ENCODE data around the gene GSDME. TPM values are rescaled to one million over a fixed set of nuclear protein-coding genes. Genes with fewer than 3 reads are reported as not detected.
A peak's percentile ranks its signal among the peaks of the same experiment; 100 is the strongest.

GSDME gene
- total and polyA plus RNA-seq, 2 of the 4 experiments (the other 2 are of a cell fraction), result 75.2 to 78.7 TPM

DNA sequence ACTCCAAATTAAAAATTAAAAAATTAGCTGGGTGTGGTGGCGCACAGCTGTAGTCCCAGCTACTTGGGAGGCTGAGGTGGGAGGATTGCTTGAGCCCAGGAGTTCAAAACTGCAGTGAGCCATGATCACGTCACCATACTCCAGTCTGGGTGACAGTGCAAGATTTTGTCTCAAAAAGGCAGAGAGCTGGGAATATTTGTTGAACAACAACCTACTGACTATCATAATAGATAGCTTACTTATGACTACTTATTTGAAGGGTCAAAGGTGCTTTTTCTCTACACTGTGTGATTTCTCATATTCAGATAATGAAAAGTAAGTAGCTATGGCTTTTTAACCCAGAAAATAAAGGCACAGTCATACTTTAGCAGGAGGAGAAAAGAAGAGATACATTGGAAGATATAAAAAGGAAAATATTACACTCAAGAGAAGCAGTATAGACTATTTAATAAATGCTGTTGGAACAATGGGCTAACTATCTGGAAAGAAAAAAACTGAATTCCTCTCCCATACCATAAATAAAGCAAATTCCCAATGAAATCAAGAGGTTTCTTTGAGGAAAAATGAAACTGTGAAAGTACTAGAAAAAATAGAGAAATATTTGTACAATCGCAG is 6.7 kb downstream of the GSDME start:
- Histone ChIP-seq H3K4me1 (ENCODE audit: control insufficient read depth, insufficient read depth, low read length) (peaks cover 19% of the 10 kb centered on the region), H3K9me3 (ENCODE audit: control insufficient read depth, insufficient read depth, low read length) (no peaks in the 10 kb centered on the region), H4K91ac (ENCODE audit: insufficient read depth, low read depth, low read length) (no peak overlapping the region), H3K4me2 (ENCODE audit: low read depth, low read length) (no peak overlapping the region), H2BK15ac (ENCODE audit: low read depth, low read length) (no peak overlapping the region), H3K9me1 (ENCODE audit: insufficient read depth, low read length) (peaks cover 24% of the 10 kb centered on the region), H3K36me3 (ENCODE audit: control insufficient read depth, insufficient read depth, low read length) (peaks cover 12% of the 10 kb centered on the region), H3K18ac (ENCODE audit: low read depth, low read length) (no peak overlapping the region), H3K27ac (ENCODE audit: insufficient read depth, low read length) (no peak overlapping the region), H2BK20ac (ENCODE audit: low read depth, low read length) (no peak overlapping the region), H3K27me3 (ENCODE audit: control insufficient read depth, insufficient read depth, low read length) (no peaks in the 10 kb centered on the region), H2AK5ac (ENCODE audit: low read depth, low read length) (no peak overlapping the region), H2BK120ac (ENCODE audit: low read depth, low read length) (no peak overlapping the region), H3K9ac (ENCODE audit: low read depth, low read length) (no peak overlapping the region), H2BK5ac (ENCODE audit: low read depth, low read length, poor library complexity, severe bottlenecking) (peak overlapping the region; percentile 49), H3K4me3 (ENCODE audit: insufficient read depth, low read depth, low read length) (no peak overlapping the region), H2AK9ac (replicated peaks; ENCODE audit: low read depth, low read length, poor library complexity) (no peak overlapping the region), H3K56ac (ENCODE audit: extremely low read depth, insufficient read depth, low read length) (no peak overlapping the region), H2AFZ (replicated peaks; ENCODE audit: low read length, poor library complexity) (no peak overlapping the region), H4K5ac (ENCODE audit: low read depth, low read length) (no peak overlapping the region), H4K20me1 (ENCODE audit: insufficient read depth, low read length) (no peaks in the 10 kb centered on the region), H3K4ac (ENCODE audit: low read depth, low read length) (peak overlapping the region; percentile 19; the same call in 1 of the 2 replicates), H3K14ac (replicated peaks; ENCODE audit: low read depth, low read length) (no peak overlapping the region), H3K23ac (ENCODE audit: low read depth, low read length) (no peak overlapping the region), H3K79me1 (ENCODE audit: low read depth in 1 of 2, low read length in 2 of 2) (peaks cover 43 to 76% of the 10 kb centered on the region in 2 experiments), H4K8ac (ENCODE audit: low read depth in 2 of 2, low read length in 2 of 2) (no peak overlapping the region)
- peak; percentile 33 for DNase-seq
- no peak for ATAC-seq (ENCODE audit: low read depth)
- intact Hi-C loops (cut with micrococcal nuclease) (no loop called here), dilution Hi-C loops (cut with HindIII; ENCODE audit: low sequenced_read_pairs, unreplicated experiment) (no loop called here), in situ Hi-C loops (cut with MboI; ENCODE audit: low sequenced_read_pairs) (no loop called here)
- TF ChIP-seq SMC3 (IDR thresholded peaks at IDR 0.05; ENCODE audit: low read depth, low read length) (no peak), NFE2L2 (IDR thresholded peaks at IDR 0.05; ENCODE audit: low read depth, low read length) (no peak), MAFK (IDR thresholded peaks at IDR 0.05; ENCODE audit: low read depth, low read length) (no peak), MXI1 (IDR thresholded peaks at IDR 0.05; ENCODE audit: borderline replicate concordance, low read depth, low read length) (no peak), RAD21 (IDR thresholded peaks at IDR 0.05; ENCODE audit: low read length) (no peak), RFX5 (IDR thresholded peaks at IDR 0.05; ENCODE audit: low read depth, low read length) (no peak), POLR2A (IDR thresholded peaks at IDR 0.05; ENCODE audit: low read depth, low read length) (no peak), CEBPB (IDR thresholded peaks at IDR 0.05; ENCODE audit: low read depth, low read length) (no peak), MAZ (IDR thresholded peaks at IDR 0.05; ENCODE audit: borderline replicate concordance, low read depth, low read length) (no peak), RCOR1 (IDR thresholded peaks at IDR 0.05; ENCODE audit: insufficient replicate concordance, low read length) (no peak), FOS (IDR thresholded peaks at IDR 0.05; ENCODE audit: low read depth, low read length) (no peak), CHD1 (IDR thresholded peaks at IDR 0.05; ENCODE audit: low read depth, low read length) (no peak), BHLHE40 (IDR thresholded peaks at IDR 0.05; ENCODE audit: low read depth, low read length) (no peak)
- TF ChIP-seq, protein P1, sequence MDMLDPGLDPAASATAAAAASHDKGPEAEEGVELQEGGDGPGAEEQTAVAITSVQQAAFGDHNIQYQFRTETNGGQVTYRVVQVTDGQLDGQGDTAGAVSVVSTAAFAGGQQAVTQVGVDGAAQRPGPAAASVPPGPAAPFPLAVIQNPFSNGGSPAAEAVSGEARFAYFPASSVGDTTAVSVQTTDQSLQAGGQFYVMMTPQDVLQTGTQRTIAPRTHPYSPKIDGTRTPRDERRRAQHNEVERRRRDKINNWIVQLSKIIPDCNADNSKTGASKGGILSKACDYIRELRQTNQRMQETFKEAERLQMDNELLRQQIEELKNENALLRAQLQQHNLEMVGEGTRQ (IDR thresholded peaks at IDR 0.05; ENCODE audit: low read depth, low read length), result no peak
- TF ChIP-seq, protein P2, sequence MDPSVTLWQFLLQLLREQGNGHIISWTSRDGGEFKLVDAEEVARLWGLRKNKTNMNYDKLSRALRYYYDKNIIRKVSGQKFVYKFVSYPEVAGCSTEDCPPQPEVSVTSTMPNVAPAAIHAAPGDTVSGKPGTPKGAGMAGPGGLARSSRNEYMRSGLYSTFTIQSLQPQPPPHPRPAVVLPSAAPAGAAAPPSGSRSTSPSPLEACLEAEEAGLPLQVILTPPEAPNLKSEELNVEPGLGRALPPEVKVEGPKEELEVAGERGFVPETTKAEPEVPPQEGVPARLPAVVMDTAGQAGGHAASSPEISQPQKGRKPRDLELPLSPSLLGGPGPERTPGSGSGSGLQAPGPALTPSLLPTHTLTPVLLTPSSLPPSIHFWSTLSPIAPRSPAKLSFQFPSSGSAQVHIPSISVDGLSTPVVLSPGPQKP (IDR thresholded peaks at IDR 0.05; ENCODE audit: borderline replicate concordance, low read depth, low read length), result no peak
- TF ChIP-seq, protein P3, sequence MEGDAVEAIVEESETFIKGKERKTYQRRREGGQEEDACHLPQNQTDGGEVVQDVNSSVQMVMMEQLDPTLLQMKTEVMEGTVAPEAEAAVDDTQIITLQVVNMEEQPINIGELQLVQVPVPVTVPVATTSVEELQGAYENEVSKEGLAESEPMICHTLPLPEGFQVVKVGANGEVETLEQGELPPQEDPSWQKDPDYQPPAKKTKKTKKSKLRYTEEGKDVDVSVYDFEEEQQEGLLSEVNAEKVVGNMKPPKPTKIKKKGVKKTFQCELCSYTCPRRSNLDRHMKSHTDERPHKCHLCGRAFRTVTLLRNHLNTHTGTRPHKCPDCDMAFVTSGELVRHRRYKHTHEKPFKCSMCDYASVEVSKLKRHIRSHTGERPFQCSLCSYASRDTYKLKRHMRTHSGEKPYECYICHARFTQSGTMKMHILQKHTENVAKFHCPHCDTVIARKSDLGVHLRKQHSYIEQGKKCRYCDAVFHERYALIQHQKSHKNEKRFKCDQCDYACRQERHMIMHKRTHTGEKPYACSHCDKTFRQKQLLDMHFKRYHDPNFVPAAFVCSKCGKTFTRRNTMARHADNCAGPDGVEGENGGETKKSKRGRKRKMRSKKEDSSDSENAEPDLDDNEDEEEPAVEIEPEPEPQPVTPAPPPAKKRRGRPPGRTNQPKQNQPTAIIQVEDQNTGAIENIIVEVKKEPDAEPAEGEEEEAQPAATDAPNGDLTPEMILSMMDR (conservative IDR thresholded peaks at IDR 0.05; ENCODE audit: low read depth, low read length), result no peak
- no TSS peak for BruUV-seq (replicated peaks)
- ChIA-PET POLR2A (ENCODE audit: unreplicated experiment) (interaction anchor here (1.7 kb wide), 1 partner anchor 8 kb away, joined by 4 read pairs; no protein-coding TSS in a partner anchor), CTCF (no interaction called here)
- 100% methylated on average over 1 of the region's 3 CpGs; no CpG with 5 or more reads in 1 of the 2 experiments for whole genome bisulfite sequencing, 2 experiments (ENCODE audit: extremely low coverage in 2 of 2, insufficient read length in 1 of 2)
